ENCODE results near the gene SSH3.

SSH3 gene

DNA sequence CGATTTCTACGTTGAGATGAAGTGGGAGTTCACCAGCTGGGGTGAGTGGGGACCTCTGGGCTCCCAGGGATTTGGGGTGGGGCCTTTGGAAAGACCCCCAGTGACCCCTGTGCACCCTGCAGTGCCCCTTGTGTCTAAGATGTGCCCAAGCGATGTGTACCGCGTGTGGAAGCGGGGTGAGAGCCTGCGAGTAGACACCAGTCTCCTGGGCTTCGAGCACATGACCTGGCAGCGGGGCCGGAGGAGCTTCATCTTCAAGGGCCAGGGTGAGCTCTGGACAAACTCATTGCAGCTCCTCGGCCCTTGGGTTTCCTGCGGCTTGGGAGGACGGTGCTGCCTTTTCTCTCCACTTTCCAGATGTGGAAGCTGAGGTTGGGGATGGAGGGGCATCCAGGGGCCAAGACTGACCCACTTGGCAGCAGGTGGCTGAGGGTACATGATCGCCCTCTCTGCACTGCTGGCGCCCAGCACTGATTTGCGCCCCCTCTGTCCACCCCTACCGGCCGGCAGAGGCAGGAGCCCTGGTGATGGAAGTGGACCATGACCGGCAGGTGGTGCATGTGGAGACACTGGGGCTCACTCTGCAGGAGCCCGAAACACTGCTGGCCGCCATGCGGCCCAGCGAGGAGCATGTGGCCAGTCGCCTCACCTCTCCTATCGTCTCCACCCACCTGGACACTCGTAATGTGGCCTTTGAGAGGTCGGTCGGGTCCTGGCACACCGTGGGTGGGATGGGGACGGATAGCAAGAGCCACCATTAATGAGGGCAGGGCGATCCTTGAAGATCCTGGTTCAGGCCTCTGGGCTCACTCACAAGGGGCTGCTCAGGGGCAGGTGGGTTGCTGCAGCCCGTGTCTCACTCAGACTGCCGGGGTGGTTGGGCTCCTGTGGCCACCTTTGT, 11.6 kb upstream of the SSH3 start:
- DNase-seq (ENCODE audit: low read depth in 1 of 2, low spot score in 1 of 2) = no peak

DNA sequence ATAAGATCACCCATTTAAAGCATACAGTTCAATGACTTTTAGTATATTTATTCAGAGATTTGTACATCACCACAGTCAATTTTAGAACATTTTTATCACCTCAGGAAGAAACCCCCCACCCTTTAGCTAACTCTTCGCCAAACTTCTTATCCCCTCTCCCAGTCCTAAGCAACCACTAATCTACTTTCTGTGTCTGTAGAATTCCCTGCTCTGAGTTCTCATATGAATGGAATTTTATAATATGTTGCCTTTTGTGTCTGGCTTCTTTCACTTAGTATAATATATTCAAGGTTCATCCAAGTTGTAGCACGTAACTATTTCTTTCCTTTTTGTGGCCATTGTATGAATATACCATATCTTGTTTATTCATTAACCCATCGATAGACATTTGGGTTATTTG, 10.7 kb upstream of the SSH3 start:
- no peak for DNase-seq (ENCODE audit: low read depth in 1 of 2, low spot score in 1 of 2)

- no peak for DNase-seq (ENCODE audit: low read depth in 1 of 2, low spot score in 1 of 2)
Observed at GRCh38 chr11:67293090-67293489, 10.2 kb upstream of the SSH3 start.

GRCh38 chr11:67295846-67296245, 7.5 kb upstream of the SSH3 start:
- DNase-seq (ENCODE audit: low read depth in 1 of 2, low spot score in 1 of 2) = no peak

- DNase-seq (ENCODE audit: low read depth in 1 of 2, low spot score in 1 of 2) = no peak
Observed at GRCh38 chr11:67298786-67299185, 4.5 kb upstream of the SSH3 start.

GRCh38 chr11:67299471-67300191, 3.7 kb upstream of the SSH3 start:
- no peak for DNase-seq (ENCODE audit: low read depth in 1 of 2, low spot score in 1 of 2)

DNA sequence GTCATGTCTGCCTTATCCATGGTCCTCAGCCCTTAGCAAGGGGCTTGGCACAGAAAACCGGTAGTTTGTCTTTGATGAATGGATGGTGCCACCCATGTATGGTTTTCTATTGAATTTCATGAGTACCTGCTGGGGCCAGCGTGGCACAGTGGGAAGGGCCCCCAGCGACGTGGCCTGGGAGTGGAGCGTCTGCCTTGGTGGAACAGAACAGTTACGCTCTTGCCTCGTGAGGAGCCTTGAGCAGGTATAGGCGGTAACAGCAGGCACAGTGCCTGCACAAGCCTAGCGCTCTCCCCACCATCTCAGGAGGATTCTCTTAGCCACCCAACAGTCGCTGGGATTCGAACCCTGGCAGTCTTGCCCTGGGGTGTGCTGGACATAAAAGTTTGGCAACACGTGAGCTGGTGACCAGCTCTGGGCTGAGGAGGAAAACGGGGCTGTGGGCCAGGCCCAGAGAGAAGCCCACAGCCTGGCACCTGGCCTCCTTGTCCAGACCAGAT, 3.0 kb upstream of the SSH3 start:
- DNase-seq (ENCODE audit: low read depth in 1 of 2, low spot score in 1 of 2) = no peak

- no peak for DNase-seq (ENCODE audit: low read depth in 1 of 2, low spot score in 1 of 2)
Observed at GRCh38 chr11:67300756-67301312, 2.5 kb upstream of the SSH3 start.

DNA sequence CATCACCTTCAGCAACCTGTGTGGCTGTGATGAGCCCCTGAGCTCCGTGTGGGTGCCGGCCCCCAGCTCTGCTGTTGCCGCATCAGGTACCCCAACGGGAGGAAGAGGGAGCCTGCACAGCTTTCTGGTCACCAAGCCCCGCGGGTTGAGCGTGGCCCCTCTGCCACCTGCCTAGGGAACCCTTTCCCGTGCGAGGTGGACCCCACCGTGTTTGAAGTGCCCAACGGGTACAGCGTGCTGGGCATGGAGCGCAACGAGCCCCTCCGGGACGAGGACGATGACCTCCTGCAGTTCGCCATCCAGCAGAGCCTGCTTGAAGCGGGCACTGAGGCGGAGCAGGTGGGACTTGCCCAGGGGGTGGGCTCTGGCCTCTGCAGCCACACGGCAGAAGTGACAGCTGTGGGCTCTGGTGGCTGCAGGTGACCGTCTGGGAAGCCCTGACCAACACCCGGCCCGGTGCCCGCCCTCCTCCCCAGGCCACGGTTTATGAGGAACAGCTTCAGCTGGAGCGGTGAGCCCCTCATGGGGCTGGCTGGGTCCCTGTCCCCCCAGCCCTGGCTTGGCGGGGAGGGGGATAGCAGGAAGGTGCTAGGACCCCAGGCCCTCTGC, 1.9 kb upstream of the SSH3 start:
- DNase-seq (ENCODE audit: low read depth in 1 of 2, low spot score in 1 of 2) = no peak

DNA sequence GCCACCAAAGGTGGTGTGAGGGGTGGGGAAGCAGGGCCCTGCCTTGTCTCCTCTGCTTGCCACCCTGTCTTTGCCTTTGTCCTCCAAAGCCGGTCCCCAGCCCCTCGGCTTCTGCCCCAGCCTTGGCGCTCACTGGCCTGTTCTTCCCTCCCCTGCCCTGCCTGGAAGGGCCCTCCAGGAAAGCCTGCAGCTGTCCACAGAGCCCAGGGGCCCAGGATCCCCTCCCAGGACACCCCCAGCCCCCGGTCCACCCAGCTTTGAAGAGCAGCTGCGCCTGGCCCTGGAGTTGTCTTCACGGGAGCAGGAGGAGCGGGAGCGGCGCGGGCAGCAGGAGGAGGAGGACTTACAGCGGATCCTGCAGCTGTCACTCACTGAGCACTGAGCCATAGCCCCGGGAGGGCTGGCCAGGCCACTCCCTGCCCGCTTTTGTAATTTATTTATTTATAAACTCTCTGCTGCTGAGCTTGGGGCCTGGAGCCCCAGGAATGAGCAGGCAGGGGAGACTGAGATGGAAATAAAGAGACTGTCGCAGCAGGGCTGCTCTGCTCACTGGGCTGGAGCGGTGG, 1.3 kb upstream of the SSH3 start:
- no peak for DNase-seq (ENCODE audit: low read depth in 1 of 2, low spot score in 1 of 2)

- no peak for DNase-seq (ENCODE audit: low read depth in 1 of 2, low spot score in 1 of 2)
Observed at GRCh38 chr11:67302571-67303131, 679 bp upstream of the SSH3 start.

DNA sequence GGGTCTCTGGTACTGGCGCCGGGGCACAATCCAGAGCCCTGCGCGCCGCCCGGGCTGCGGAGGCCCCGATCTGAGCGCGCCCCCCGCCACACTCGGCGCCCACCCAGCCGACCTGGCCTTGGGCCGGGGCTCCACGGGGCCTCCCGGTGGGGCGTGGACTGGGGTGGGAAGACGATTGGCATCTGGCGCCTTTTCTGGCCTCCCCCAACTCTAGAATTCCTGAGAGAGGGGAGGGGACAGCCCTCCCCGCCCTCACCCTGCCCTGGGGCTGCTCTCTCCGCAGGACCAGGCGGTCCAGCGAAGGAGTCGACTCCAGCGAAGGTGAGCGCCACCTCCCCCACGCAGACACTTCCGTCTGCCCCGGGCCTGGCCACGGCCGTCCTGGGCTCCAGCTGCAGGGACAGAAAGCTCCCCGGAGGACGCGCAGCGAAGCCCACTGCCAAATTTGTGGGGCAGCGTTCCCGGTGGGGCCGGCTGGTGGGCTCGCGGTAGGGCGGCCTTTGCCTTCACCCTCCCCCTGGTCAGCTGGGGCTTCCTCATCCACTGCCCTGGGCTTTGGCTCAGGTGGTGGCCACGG, 593 bp downstream of the SSH3 start:
- no peak for DNase-seq (ENCODE audit: low read depth in 1 of 2, low spot score in 1 of 2)

- DNase-seq (ENCODE audit: low read depth in 1 of 2, low spot score in 1 of 2) = no peak
Observed at GRCh38 chr11:67304511-67305113, 1.3 kb downstream of the SSH3 start.

GRCh38 chr11:67306769-67307544, 3.6 kb downstream of the SSH3 start:
- no peak for DNase-seq (ENCODE audit: low read depth in 1 of 2, low spot score in 1 of 2)

GRCh38 chr11:67307545-67308001, 4.2 kb downstream of the SSH3 start:
- no peak for DNase-seq (ENCODE audit: low read depth in 1 of 2, low spot score in 1 of 2)

- DNase-seq (ENCODE audit: low read depth in 1 of 2, low spot score in 1 of 2) = no peak
Observed at GRCh38 chr11:67308031-67308866, 4.9 kb downstream of the SSH3 start.

- no peak for DNase-seq (ENCODE audit: low read depth in 1 of 2, low spot score in 1 of 2)
Observed at GRCh38 chr11:67309166-67309565, 5.8 kb downstream of the SSH3 start.

GRCh38 chr11:67309661-67310061, 6.3 kb downstream of the SSH3 start:
- DNase-seq (ENCODE audit: low read depth in 1 of 2, low spot score in 1 of 2) = no peak
